OCI-LY7 (cell line): Measurements from ENCODE around the gene EPS8L1.

ENCODE experiments used
- CTCF ChIP-seq: fragments of 200-600 bp; sonication (generic); conservative IDR thresholded peaks from 2 replicates; pipeline ENCODE4 v1.5.1; 2014; ENCODE audit warnings: mild to moderate bottlenecking, antibody characterized with exemption, low read length, moderate library complexity, mixed read lengths
- EZH2phosphoT487 ChIP-seq: fragments of 200-600 bp; sonication (generic); IDR thresholded peaks from 2 replicates; pipeline ENCODE4 v1.6.1; 2018; ENCODE audit warnings: low read depth, borderline replicate concordance, mild to moderate bottlenecking, mixed run types, antibody characterized with exemption, low read length, moderate library complexity, mixed read lengths

GRCh38 chr19:55131421-55131820 is 55.8 kb downstream of the EPS8L1 start:
- TF ChIP-seq CTCF (no peak), EZH2phosphoT487 (no peak)
